ENCODE results near the gene WDSUB1.

The WDSUB1 gene

DNA sequence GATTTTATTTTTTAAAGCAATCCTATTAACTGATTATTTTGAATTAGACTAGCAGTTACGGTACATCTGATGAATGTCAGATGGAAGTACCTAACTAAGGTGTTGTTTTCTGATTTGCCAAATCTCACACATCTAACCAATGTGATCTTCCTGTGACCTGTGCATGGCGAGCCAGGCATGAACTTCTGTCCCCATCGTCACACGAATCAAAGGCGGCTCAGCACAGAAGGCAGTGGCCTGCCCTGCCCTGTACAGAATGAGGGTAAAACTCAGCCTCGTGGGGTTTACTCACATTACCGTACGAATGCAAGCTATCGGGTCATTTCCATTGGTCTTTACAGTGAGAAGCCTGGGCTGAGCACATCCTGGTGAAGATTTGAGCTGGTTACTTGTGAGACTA is 87.3 kb downstream of the WDSUB1 start:
- DNase-seq (ENCODE audit: low read depth, low spot score), result no peak

GRCh38 chr2:159196393-159196925 is 90.0 kb downstream of the WDSUB1 start:
- no peak for DNase-seq (ENCODE audit: low read depth, low spot score)

GRCh38 chr2:159195697-159196096 is 90.8 kb downstream of the WDSUB1 start:
- DNase-seq (ENCODE audit: low read depth, low spot score), result no peak

- DNase-seq (ENCODE audit: low read depth, low spot score), result no peak
These were observed 92.3 kb downstream of the WDSUB1 start for GRCh38 chr2:159194241-159194640.

- DNase-seq (ENCODE audit: low read depth, low spot score), result no peak
These were observed 92.7 kb downstream of the WDSUB1 start for GRCh38 chr2:159193791-159194190.

GRCh38 chr2:159192371-159192918 is 94.1 kb downstream of the WDSUB1 start:
- DNase-seq (ENCODE audit: low read depth, low spot score), result no peak

DNA sequence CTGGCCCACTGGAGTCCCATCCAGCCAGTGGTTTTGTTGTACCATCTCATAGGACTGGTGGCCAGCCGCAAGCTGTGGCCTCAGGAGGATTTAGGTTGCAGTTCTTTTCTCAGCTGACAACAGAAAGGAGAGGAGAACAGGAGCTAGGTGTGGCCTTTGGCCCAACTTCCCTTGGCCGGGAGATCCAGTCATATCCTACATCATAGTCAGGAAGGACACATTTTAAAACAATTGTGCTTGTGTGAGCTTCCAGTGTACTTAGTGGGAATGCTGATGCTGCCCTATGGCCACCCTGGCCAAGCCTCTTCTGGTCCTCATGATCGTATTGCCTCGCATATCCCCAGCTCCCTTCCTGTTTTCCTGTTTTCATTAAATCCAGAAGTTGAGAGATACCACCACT is 98.1 kb downstream of the WDSUB1 start:
- no peak for DNase-seq (ENCODE audit: low read depth, low spot score)

GRCh38 chr2:159187106-159187505 is 99.4 kb downstream of the WDSUB1 start:
- DNase-seq (ENCODE audit: low read depth, low spot score), result no peak

GRCh38 chr2:159186462-159186861 is 100.0 kb downstream of the WDSUB1 start:
- no peak for DNase-seq (ENCODE audit: low read depth, low spot score)
